ENCODE results near the gene BPIFA2. TPM values are rescaled to one million over a fixed set of nuclear protein-coding genes. Genes with fewer than 3 reads are reported as not detected.

Gene BPIFA2
- not detected in 2 replicates for total RNA-seq

GRCh38 chr20:33167859-33168258 lies at the start of gene BPIFA2:
Gene BPIFA2, plus strand, starts transcription at chr20:33168159. Its CDS starts 987 bp downstream, at chr20:33169146.

GRCh38 chr20:33217052-33217451 lies 49.1 kb downstream of the BPIFA2 start, which contains the start of gene BPIFA3:
Gene BPIFA3, plus strand, starts transcription at chr20:33217352. Its CDS starts 185 bp downstream, at chr20:33217537.

Other genes starting within 250 kb of the BPIFA2 start
- gene SUN5, start 163.7 kb upstream of the BPIFA2 start, total RNA-seq = not detected in 2 replicates
- gene BPIFB2, start 160.5 kb upstream of the BPIFA2 start, total RNA-seq = not detected in 2 replicates
- not detected in 2 replicates for gene BPIFB6, start 136.5 kb upstream of the BPIFA2 start, total RNA-seq
- gene BPIFB3, start 114.3 kb upstream of the BPIFA2 start, total RNA-seq = not detected in 2 replicates
- not detected in 2 replicates for gene BPIFB4, start 88.5 kb upstream of the BPIFA2 start, total RNA-seq
- not detected in 2 replicates for gene BPIFA3, start 49.2 kb downstream of the BPIFA2 start, total RNA-seq
- gene BPIFA1, start 67.8 kb downstream of the BPIFA2 start, total RNA-seq = not detected in 2 replicates
- not detected in 2 replicates for gene BPIFB1, start 115.1 kb downstream of the BPIFA2 start, total RNA-seq
- 14.1 and 17.6 TPM in 2 replicates for gene CDK5RAP1, start 233.4 kb downstream of the BPIFA2 start, total RNA-seq